GM19468 (cell line): ENCODE measurements around the gene P2RX1.

Experiments
- ATAC-seq: cut with Tn5 transposase; IDR thresholded peaks from one replicate; pipeline ENCODE4 v1.9.1; 2021; ENCODE audit warnings: mild to moderate bottlenecking, moderate library complexity, moderate number of reproducible peaks; ENCODE audit not compliant: unreplicated experiment; ENCODE audit errors: extremely low read depth

Gene P2RX1

GRCh38 chr17:3891626-3892094, 24.6 kb downstream of the P2RX1 start:
- no peak for ATAC-seq

- ATAC-seq: no peak
Measured at GRCh38 chr17:3890878-3891219, 25.4 kb downstream of the P2RX1 start.

- no peak for ATAC-seq
Measured at GRCh38 chr17:3890082-3890877, 26.0 kb downstream of the P2RX1 start.

- no peak for ATAC-seq
Measured at GRCh38 chr17:3889325-3890012, 26.8 kb downstream of the P2RX1 start.

- no peak for ATAC-seq
Measured at GRCh38 chr17:3888343-3889171, 27.7 kb downstream of the P2RX1 start.

GRCh38 chr17:3887804-3888203, 28.5 kb downstream of the P2RX1 start:
- no peak for ATAC-seq

GRCh38 chr17:3887394-3887793, 28.9 kb downstream of the P2RX1 start:
- no peak for ATAC-seq

GRCh38 chr17:3886776-3887175, 29.5 kb downstream of the P2RX1 start:
- no peak for ATAC-seq

- ATAC-seq: no peak
Measured at GRCh38 chr17:3885970-3886369, 30.3 kb downstream of the P2RX1 start.

GRCh38 chr17:3885271-3885670, 31.0 kb downstream of the P2RX1 start:
- ATAC-seq: no peak

GRCh38 chr17:3884188-3884587, 32.1 kb downstream of the P2RX1 start:
- ATAC-seq: no peak

- no peak for ATAC-seq
Measured at GRCh38 chr17:3882276-3882675, 34.0 kb downstream of the P2RX1 start.

GRCh38 chr17:3880983-3881382, 35.3 kb downstream of the P2RX1 start:
- ATAC-seq: no peak

GRCh38 chr17:3879591-3880417, 36.5 kb downstream of the P2RX1 start:
- no peak for ATAC-seq

- no peak for ATAC-seq
Measured at GRCh38 chr17:3879186-3879585, 37.1 kb downstream of the P2RX1 start.

GRCh38 chr17:3877220-3877619, 39.0 kb downstream of the P2RX1 start:
- no peak for ATAC-seq

- no peak for ATAC-seq
Measured at GRCh38 chr17:3875317-3875716, 40.9 kb downstream of the P2RX1 start.

GRCh38 chr17:3873862-3874261, 42.4 kb downstream of the P2RX1 start:
- ATAC-seq: no peak

GRCh38 chr17:3870871-3871306, 45.4 kb downstream of the P2RX1 start:
- no peak for ATAC-seq

GRCh38 chr17:3867606-3868005, 48.7 kb downstream of the P2RX1 start:
- ATAC-seq: no peak
